Astrocyte of the spinal cord (primary cell): ENCODE results near the gene OR2T35.

Experiments
- DNase-seq: peaks from one replicate; pipeline ENCODE4 v3.0.0; 2011; ENCODE audit warnings: low read depth, low spot score
- H3K4me3 ChIP-seq: 2 replicates; pipeline ENCODE4 v1.5.1; 2011; ENCODE audit warnings: low read depth, mild to moderate bottlenecking, low read length, moderate library complexity
- CTCF ChIP-seq: IDR thresholded peaks from 2 replicates; pipeline ENCODE4 v1.5.1; 2012; ENCODE audit warnings: low read depth, mild to moderate bottlenecking, low read length, inconsistent platforms
- in situ Hi-C: cut with HindIII; loops from 2 replicates; pipeline ENCODE4 v1.10.0; 2017; ENCODE audit warnings: low sequenced_read_pairs

Gene OR2T35

DNA sequence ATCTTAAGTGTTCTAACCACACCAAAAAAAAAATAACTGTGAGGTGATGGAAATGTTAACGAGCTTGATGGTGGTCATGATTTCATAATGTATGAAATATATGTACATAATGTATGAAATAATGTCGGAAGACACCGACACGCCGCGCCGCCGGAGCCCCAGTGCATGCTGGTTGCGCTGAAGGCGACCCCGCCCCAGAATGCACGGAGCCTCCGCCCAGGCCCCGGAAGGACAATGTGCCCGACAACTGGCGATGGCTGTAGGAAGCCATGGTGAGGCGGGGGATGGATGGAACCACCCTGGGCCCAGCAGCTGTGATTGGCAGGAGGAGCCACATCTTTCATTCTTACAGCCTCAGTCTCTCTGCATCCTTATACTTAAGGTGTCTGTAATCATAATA is 55.0 kb downstream of the OR2T35 start:
- no peak overlapping the region for H3K4me3 ChIP-seq
- no peak for DNase-seq
- TF ChIP-seq CTCF = no peak
- in situ Hi-C loops = no loop called here

DNA sequence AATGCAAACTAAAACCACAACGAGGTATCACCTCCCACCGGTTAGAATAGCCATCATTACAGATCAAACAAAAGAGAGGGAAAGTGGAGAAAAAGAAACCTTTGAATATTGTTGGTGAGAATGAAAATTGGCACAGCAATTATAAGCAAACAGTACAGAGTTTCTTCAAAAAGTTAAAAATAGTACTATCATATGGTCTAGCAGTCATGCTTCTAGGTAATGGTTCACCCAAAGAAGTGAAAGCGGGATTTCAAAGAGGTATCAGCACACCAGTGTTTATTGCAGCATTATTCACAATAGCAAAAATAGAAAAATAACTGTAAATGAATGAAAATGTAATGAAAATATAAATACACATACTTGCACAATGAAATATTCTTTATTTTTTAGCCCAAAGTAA is 55.7 kb downstream of the OR2T35 start:
- no peak for DNase-seq
- H3K4me3 ChIP-seq = no peak overlapping the region
- no peak for TF ChIP-seq CTCF
- in situ Hi-C loops = no loop called here
